SK-N-MC (cell line): ENCODE results near the gene DCLRE1A.
"Not testable (repeated sequence)": the region's sequence is repeated elsewhere in the genome, so short reads cannot be mapped to it uniquely, and the experiment has no call there.

ENCODE experiments used
- DNase-seq: peaks from one replicate; pipeline ENCODE4 v3.0.0-alpha.2; 2011; ENCODE audit warnings: low read depth, low spot score
- H3K27ac ChIP-seq: fragments of 200-600 bp; sonication (generic); 2 replicates; pipeline ENCODE4 v1.5.1; 2016; ENCODE audit warnings: mixed run types
- H3K36me3 ChIP-seq: fragments of 200-600 bp; sonication (generic); 2 replicates; pipeline ENCODE4 v1.6.1; 2017; ENCODE audit warnings: antibody characterized with exemption, low read length, mixed read lengths; ENCODE audit not compliant: insufficient read depth
- H3K4me3 ChIP-seq: fragments of 200-600 bp; sonication (generic); 2 replicates; pipeline ENCODE4 v1.5.1; 2016
- H3K9ac ChIP-seq: fragments of 200-600 bp; sonication (generic); 2 replicates; pipeline ENCODE4 v1.8.0; 2017; ENCODE audit warnings: mixed run types, mixed read lengths; ENCODE audit not compliant: insufficient read length
- H3K9me3 ChIP-seq: fragments of 200-600 bp; sonication (generic); 2 replicates; pipeline ENCODE4 v1.6.1; 2017; ENCODE audit warnings: low read depth, mild to moderate bottlenecking, antibody characterized with exemption, low read length, moderate library complexity, mixed read lengths
- EZH2 ChIP-seq: fragments of 200-600 bp; sonication (generic); IDR thresholded peaks from one replicate; pipeline ENCODE4 v1.6.1; 2017; ENCODE audit warnings: antibody characterized with exemption
- FOXP2 ChIP-seq: optimal IDR thresholded peaks from 2 replicates; pipeline ENCODE3; 2011; ENCODE audit warnings: mild to moderate bottlenecking, moderate library complexity; ENCODE audit not compliant: insufficient read depth; ENCODE audit errors: extremely low read length, control extremely low read depth
- POLR2AphosphoS5 ChIP-seq: IDR thresholded peaks from 2 replicates; pipeline ENCODE4 v1.6.1; 2012; ENCODE audit warnings: mild to moderate bottlenecking, low read depth, low read length, borderline replicate concordance

The DCLRE1A gene

GRCh38 chr10:113853578-113854012, 287 bp downstream of the DCLRE1A start:
- H3K9me3 ChIP-seq, result no peaks in the 10 kb centered on the region
- H3K27ac ChIP-seq, result peak overlapping the region; percentile 91; the same call in 1 of the 2 replicates
- H3K36me3 ChIP-seq, result peaks cover 2% of the 10 kb centered on the region
- peak overlapping the region; percentile 89 for H3K9ac ChIP-seq
- no peak for TF ChIP-seq FOXP2
- no peak for TF ChIP-seq POLR2AphosphoS5
- TF ChIP-seq EZH2, result no peak
- peak overlapping the region; percentile 85 for H3K4me3 ChIP-seq
- DNase-seq, result no peak

- no peak for DNase-seq
These were observed 3.9 kb downstream of the DCLRE1A start for GRCh38 chr10:113849946-113850345.

DNA sequence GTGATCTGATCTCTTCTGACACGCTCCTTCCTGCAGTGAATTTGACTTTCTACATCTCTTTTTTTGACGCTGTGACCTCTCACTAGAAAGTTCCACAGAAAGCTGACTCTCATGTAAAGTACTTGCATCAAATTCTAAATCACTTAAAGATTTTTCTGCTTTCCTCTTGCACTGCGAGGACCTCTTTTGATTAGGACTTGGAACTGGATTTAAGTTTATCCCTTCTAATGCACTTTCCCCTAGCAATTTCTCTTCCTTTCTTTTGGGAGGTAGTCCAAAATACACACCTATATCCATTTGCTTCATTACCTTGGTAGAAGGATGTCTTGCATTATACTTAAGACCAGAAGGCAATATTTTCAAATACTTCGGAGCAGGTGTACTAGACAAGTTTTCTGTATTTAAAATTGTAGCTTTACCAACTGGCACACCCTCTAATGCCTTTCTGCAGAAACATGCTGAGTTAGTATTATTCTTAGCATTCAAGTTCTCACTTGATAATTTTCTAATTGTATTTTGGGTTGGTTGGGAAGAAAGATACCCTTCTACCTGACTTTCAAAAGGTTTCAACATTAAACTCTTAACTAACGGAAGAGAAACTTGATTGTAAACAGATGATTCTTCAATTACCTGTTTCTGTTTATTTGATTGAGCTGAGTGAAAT, 4.6 kb downstream of the DCLRE1A start:
- Histone ChIP-seq H3K27ac (peak overlapping the region; percentile 26), H3K36me3 (no peaks in the 10 kb centered on the region), H3K4me3 (no peak overlapping the region), H3K9me3 (no peaks in the 10 kb centered on the region), H3K9ac (no peak overlapping the region)
- no peak for TF ChIP-seq FOXP2
- TF ChIP-seq EZH2, result no peak
- no peak for TF ChIP-seq POLR2AphosphoS5
- DNase-seq, result no peak

More at GRCh38 chr10:113849946-113850345, 3.9 kb downstream of the DCLRE1A start:
- Histone ChIP-seq H3K27ac (no peak overlapping the region), H3K9me3 (no peaks in the 10 kb centered on the region), H3K36me3 (no peaks in the 10 kb centered on the region), H3K9ac (no peak overlapping the region), H3K4me3 (no peak overlapping the region)
- TF ChIP-seq FOXP2 (no peak), EZH2 (no peak), POLR2AphosphoS5 (no peak)

DNA sequence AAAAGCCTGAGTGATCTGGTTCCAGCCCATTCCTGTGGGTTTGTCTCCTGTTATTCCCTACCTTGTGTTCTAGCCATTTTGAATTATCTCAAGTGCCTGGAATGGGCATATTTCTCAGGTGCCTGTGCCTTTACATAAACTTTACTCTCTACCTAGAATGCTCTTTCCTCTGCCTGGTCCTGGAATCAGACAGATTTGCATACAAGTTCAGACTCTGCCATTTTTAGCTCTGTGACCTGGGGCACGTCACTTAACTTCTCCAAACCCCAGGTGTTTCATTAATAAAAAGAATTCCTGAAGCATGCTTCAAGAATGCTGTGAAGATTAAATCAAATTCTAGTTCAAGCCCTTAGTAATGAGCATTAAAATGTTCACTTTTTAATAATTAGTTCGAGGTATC, 7.8 kb downstream of the DCLRE1A start:
- H3K9ac ChIP-seq, result no peak overlapping the region
- no peak for DNase-seq

GRCh38 chr10:113843972-113844485, 9.9 kb downstream of the DCLRE1A start:
- peak overlapping the region; percentile 41 for H3K9ac ChIP-seq
- peak; percentile 79 for DNase-seq
- no peaks in the 10 kb centered on the region for H3K9me3 ChIP-seq
- TF ChIP-seq EZH2 (no peak), POLR2AphosphoS5 (no peak), FOXP2 (no peak)
- H3K4me3 ChIP-seq, result peak overlapping the region; percentile 68
- peaks cover 3% of the 10 kb centered on the region; the same call in 1 of the 2 replicates for H3K36me3 ChIP-seq
- peak overlapping the region; percentile 88 for H3K27ac ChIP-seq

More for the DNA sequence above, 7.8 kb downstream of the DCLRE1A start:
- Histone ChIP-seq H3K27ac (no peak overlapping the region), H3K4me3 (no peak overlapping the region), H3K36me3 (no peaks in the 10 kb centered on the region), H3K9me3 (no peaks in the 10 kb centered on the region)
- TF ChIP-seq POLR2AphosphoS5, result no peak

- Histone ChIP-seq H3K9me3 (no peaks in the 10 kb centered on the region), H3K4me3 (no peak overlapping the region), H3K36me3 (peaks cover 3% of the 10 kb centered on the region; the same call in 1 of the 2 replicates), H3K9ac (no peak overlapping the region), H3K27ac (no peak overlapping the region)
- DNase-seq, result no peak
- TF ChIP-seq POLR2AphosphoS5 (no peak), EZH2 (no peak)
These were observed 11.7 kb downstream of the DCLRE1A start for GRCh38 chr10:113842171-113842570.

GRCh38 chr10:113828567-113828966, 25.3 kb downstream of the DCLRE1A start:
- not testable (repeated sequence) for H3K9ac ChIP-seq, H3K27ac ChIP-seq, H3K9me3 ChIP-seq, H3K4me3 ChIP-seq, H3K36me3 ChIP-seq, DNase-seq

DNA sequence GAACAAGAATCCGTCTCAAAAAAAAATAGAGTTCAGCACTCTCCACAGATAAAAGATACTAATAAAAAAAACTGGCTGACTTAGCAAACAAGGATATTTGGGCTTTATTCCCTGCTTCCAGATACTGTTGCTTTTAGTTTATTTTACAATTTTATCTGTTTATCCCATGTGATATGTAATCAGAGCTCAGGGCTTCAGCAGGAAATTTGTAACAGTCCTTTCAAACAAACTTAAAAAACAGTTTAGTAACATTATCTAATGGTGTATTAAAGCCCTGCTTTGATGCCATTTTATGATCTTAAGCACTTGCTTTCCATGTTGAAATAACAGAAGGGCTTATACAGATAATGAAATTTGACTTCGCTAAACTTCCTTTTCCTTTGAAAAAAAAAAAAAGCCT, 28.1 kb downstream of the DCLRE1A start:
- Histone ChIP-seq H3K9ac (no peak overlapping the region), H3K27ac (peak overlapping the region; percentile 48), H3K4me3 (no peak overlapping the region), H3K36me3 (no peaks in the 10 kb centered on the region), H3K9me3 (no peaks in the 10 kb centered on the region)
- no peak for TF ChIP-seq FOXP2
- no peak for TF ChIP-seq EZH2
- no peak for TF ChIP-seq POLR2AphosphoS5
- no peak for DNase-seq

DNA sequence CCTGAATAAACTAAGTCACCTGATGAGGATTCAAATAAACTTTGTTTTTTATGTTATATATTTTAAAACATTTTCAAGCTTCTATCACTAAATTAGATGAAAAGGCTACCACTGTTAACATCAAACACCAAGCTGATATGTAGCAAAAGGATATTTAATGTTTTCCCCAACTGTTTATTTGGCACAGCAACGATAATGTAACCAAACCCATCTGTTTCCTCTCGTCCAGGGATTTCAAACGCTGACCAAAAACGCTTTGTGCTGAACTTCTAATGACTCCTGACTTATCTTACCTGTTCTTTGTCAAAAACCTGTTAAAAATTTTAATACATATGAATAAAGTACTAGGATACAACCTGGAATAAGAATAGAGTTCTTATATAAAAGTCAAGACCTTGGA, 30.5 kb downstream of the DCLRE1A start:
- no peak overlapping the region for H3K4me3 ChIP-seq
- H3K9ac ChIP-seq, result no peak overlapping the region
- no peaks in the 10 kb centered on the region for H3K36me3 ChIP-seq
- H3K9me3 ChIP-seq, result no peaks in the 10 kb centered on the region
- TF ChIP-seq EZH2 (no peak), FOXP2 (no peak), POLR2AphosphoS5 (no peak)
- no peak overlapping the region for H3K27ac ChIP-seq
- DNase-seq, result no peak
